RWPE2 (cell line): ENCODE measurements around the gene P4HB.
A peak's percentile ranks its signal among the peaks of the same experiment; 100 is the strongest.

Source experiments
- ATAC-seq: fragments of 200-7000 bp; cut with Tn5 transposase; 3 replicates; pipeline ENCODE4 v1.9.1; 2021; ENCODE audit warnings: low read depth
- DNase-seq: peaks from one replicate; pipeline ENCODE4 v3.0.0-alpha.2; 2020; ENCODE audit warnings: low spot score
- H3K27ac ChIP-seq: fragments of 450-650 bp; 2 replicates; pipeline ENCODE4 v1.5.1; 2017; ENCODE audit warnings: mild to moderate bottlenecking; ENCODE audit not compliant: poor library complexity, severe bottlenecking
- H3K27me3 ChIP-seq: fragments of 250-450 bp; sonication (Bioruptor Pico); 2 replicates; pipeline ENCODE4 v1.5.1; 2021; ENCODE audit warnings: mild to moderate bottlenecking, moderate library complexity; ENCODE audit not compliant: insufficient read depth, poor library complexity, severe bottlenecking
- H3K36me3 ChIP-seq: fragments of 250-450 bp; sonication (Bioruptor Pico); 2 replicates; pipeline ENCODE4 v1.5.1; 2020; ENCODE audit warnings: low read depth, mild to moderate bottlenecking, moderate library complexity
- H3K4me1 ChIP-seq: fragments of 250-450 bp; sonication (Bioruptor Pico); 2 replicates; pipeline ENCODE4 v1.5.1; 2021; ENCODE audit warnings: mild to moderate bottlenecking, moderate library complexity; ENCODE audit not compliant: insufficient read depth, poor library complexity, severe bottlenecking
- H3K4me3 ChIP-seq: fragments of 250-450 bp; sonication (Bioruptor Pico); 2 replicates; pipeline ENCODE4 v1.5.1; 2021; ENCODE audit warnings: mild to moderate bottlenecking, moderate library complexity; ENCODE audit not compliant: severe bottlenecking
- H3K9me3 ChIP-seq: fragments of 250-450 bp; sonication (Bioruptor Pico); 2 replicates; pipeline ENCODE4 v1.5.1; 2021; ENCODE audit warnings: mild to moderate bottlenecking, moderate library complexity; ENCODE audit not compliant: severe bottlenecking
- CTCF ChIP-seq: fragments of 450-650 bp; IDR thresholded peaks from one replicate; pipeline ENCODE4 v1.5.1; 2017; ENCODE audit warnings: mild to moderate bottlenecking, moderate library complexity; ENCODE audit not compliant: poor library complexity, severe bottlenecking

P4HB gene

GRCh38 chr17:81811705-81812570 is 48.4 kb downstream of the P4HB start:
- ATAC-seq, result no peak
- peak; percentile 64 for DNase-seq
- H3K27ac ChIP-seq, result no peak overlapping the region
- H3K4me1 ChIP-seq, result no peaks in the 10 kb centered on the region
- H3K9me3 ChIP-seq, result no peaks in the 10 kb centered on the region
- no peak overlapping the region for H3K4me3 ChIP-seq
- peaks cover 19% of the 10 kb centered on the region for H3K27me3 ChIP-seq
- no peaks in the 10 kb centered on the region for H3K36me3 ChIP-seq
- TF ChIP-seq CTCF, result no peak

- Histone ChIP-seq H3K9me3 (no peaks in the 10 kb centered on the region), H3K36me3 (no peaks in the 10 kb centered on the region), H3K27ac (no peak overlapping the region), H3K4me1 (no peaks in the 10 kb centered on the region), H3K27me3 (peaks cover 27% of the 10 kb centered on the region), H3K4me3 (no peak overlapping the region)
- DNase-seq (peak; percentile 70), ATAC-seq (no peak)
- TF ChIP-seq CTCF, result no peak
Observed at GRCh38 chr17:81810892-81811704, 49.2 kb downstream of the P4HB start.

- DNase-seq, result no peak
- no peaks in the 10 kb centered on the region for H3K9me3 ChIP-seq
- H3K27me3 ChIP-seq, result peaks cover 33% of the 10 kb centered on the region
- no peaks in the 10 kb centered on the region for H3K4me1 ChIP-seq
- no peak for TF ChIP-seq CTCF
- ATAC-seq, result no peak
- no peak overlapping the region for H3K4me3 ChIP-seq
- no peak overlapping the region for H3K27ac ChIP-seq
- no peaks in the 10 kb centered on the region for H3K36me3 ChIP-seq
Observed at GRCh38 chr17:81810476-81810875, 49.9 kb downstream of the P4HB start.

GRCh38 chr17:81809556-81809998 is 50.8 kb downstream of the P4HB start:
- peaks cover 40% of the 10 kb centered on the region for H3K27me3 ChIP-seq
- H3K27ac ChIP-seq, result no peak overlapping the region
- DNase-seq, result peak; percentile 57
- no peaks in the 10 kb centered on the region for H3K36me3 ChIP-seq
- no peak for ATAC-seq
- H3K4me1 ChIP-seq, result no peaks in the 10 kb centered on the region
- no peaks in the 10 kb centered on the region for H3K9me3 ChIP-seq
- no peak for TF ChIP-seq CTCF
- no peak overlapping the region for H3K4me3 ChIP-seq
